Nephron progenitor cell (in vitro differentiated cells): ENCODE results near the gene GPLD1.
"Not testable (repeated sequence)": the region's sequence is repeated elsewhere in the genome, so short reads cannot be mapped to it uniquely, and the experiment has no call there.

Experiments used
- DNase-seq: peaks from one replicate; pipeline ENCODE4 v3.0.0; 2021
- H3K27ac Mint-ChIP-seq: 2 replicates; pipeline ENCODE4 v1.8.0; 2021; ENCODE audit warnings: mild to moderate bottlenecking, moderate library complexity, mixed read lengths
- H3K27me3 Mint-ChIP-seq: 2 replicates; pipeline ENCODE4 v1.8.0; 2021; ENCODE audit warnings: mild to moderate bottlenecking, low read depth, mixed read lengths; ENCODE audit not compliant: poor library complexity
- H3K36me3 Mint-ChIP-seq: 2 replicates; pipeline ENCODE4 v1.8.0; 2021; ENCODE audit warnings: low read depth, mixed read lengths
- H3K4me1 Mint-ChIP-seq: 2 replicates; pipeline ENCODE4 v1.8.0; 2021; ENCODE audit warnings: mixed read lengths
- H3K4me3 Mint-ChIP-seq: 2 replicates; pipeline ENCODE4 v1.8.0; 2021; ENCODE audit warnings: mild to moderate bottlenecking, moderate library complexity, mixed read lengths
- H3K9me3 Mint-ChIP-seq: 2 replicates; pipeline ENCODE4 v1.8.0; 2021; ENCODE audit warnings: mild to moderate bottlenecking, moderate library complexity, mixed read lengths
- CTCF ChIP-seq: fragments of 200-600 bp; sonication (generic); IDR thresholded peaks from 2 replicates; pipeline ENCODE4 v1.5.0; 2021; ENCODE audit warnings: antibody characterized with exemption

GPLD1 gene

GRCh38 chr6:24385536-24386269 lies 103.7 kb downstream of the GPLD1 start:
- H3K36me3 Mint-ChIP-seq, result no peaks in the 10 kb centered on the region
- TF ChIP-seq CTCF, result no peak
- peaks cover 12% of the 10 kb centered on the region for H3K4me1 Mint-ChIP-seq
- H3K9me3 Mint-ChIP-seq, result peaks cover 7% of the 10 kb centered on the region
- H3K4me3 Mint-ChIP-seq, result no peak overlapping the region
- no peaks in the 10 kb centered on the region for H3K27me3 Mint-ChIP-seq
- peak overlapping the region; percentile 43 for H3K27ac Mint-ChIP-seq
- DNase-seq, result no peak

- not testable (repeated sequence) for DNase-seq, H3K27me3 Mint-ChIP-seq, H3K4me3 Mint-ChIP-seq, H3K9me3 Mint-ChIP-seq, H3K36me3 Mint-ChIP-seq
- H3K27ac Mint-ChIP-seq, result peak overlapping the region; percentile 1
- peaks cover 12% of the 10 kb centered on the region for H3K4me1 Mint-ChIP-seq
These were observed 104.8 kb downstream of the GPLD1 start for GRCh38 chr6:24384369-24385130.

- not testable (repeated sequence) for DNase-seq, H3K4me3 Mint-ChIP-seq, H3K36me3 Mint-ChIP-seq, H3K27me3 Mint-ChIP-seq, H3K27ac Mint-ChIP-seq
- peaks cover 12% of the 10 kb centered on the region for H3K4me1 Mint-ChIP-seq
- H3K9me3 Mint-ChIP-seq, result peaks cover 14% of the 10 kb centered on the region
These were observed 106.4 kb downstream of the GPLD1 start for GRCh38 chr6:24382891-24383494.

GRCh38 chr6:24382220-24382540 lies 107.2 kb downstream of the GPLD1 start:
- peaks cover 13% of the 10 kb centered on the region for H3K4me1 Mint-ChIP-seq
- no peak overlapping the region for H3K4me3 Mint-ChIP-seq
- no peak for TF ChIP-seq CTCF
- DNase-seq, result no peak
- H3K27ac Mint-ChIP-seq, result no peak overlapping the region
- H3K27me3 Mint-ChIP-seq, result no peaks in the 10 kb centered on the region
- H3K36me3 Mint-ChIP-seq, result no peaks in the 10 kb centered on the region
- peaks cover 14% of the 10 kb centered on the region for H3K9me3 Mint-ChIP-seq

- Mint-ChIP-seq H3K9me3 (peaks cover 14% of the 10 kb centered on the region), H3K36me3 (no peaks in the 10 kb centered on the region), H3K4me3 (no peak overlapping the region), H3K27me3 (no peaks in the 10 kb centered on the region), H3K27ac (no peak overlapping the region), H3K4me1 (peaks cover 18% of the 10 kb centered on the region)
- DNase-seq, result no peak
- TF ChIP-seq CTCF, result no peak
These were observed 107.7 kb downstream of the GPLD1 start for GRCh38 chr6:24381476-24382219.

GRCh38 chr6:24378473-24379097 lies 110.8 kb downstream of the GPLD1 start:
- Mint-ChIP-seq H3K27ac (no peak overlapping the region), H3K4me3 (no peak overlapping the region), H3K27me3 (no peaks in the 10 kb centered on the region)

More at GRCh38 chr6:24378473-24379097, 110.8 kb downstream of the GPLD1 start:
- Mint-ChIP-seq H3K9me3 (peaks cover 8% of the 10 kb centered on the region), H3K36me3 (no peaks in the 10 kb centered on the region), H3K4me1 (peaks cover 18% of the 10 kb centered on the region)
- TF ChIP-seq CTCF, result no peak
- DNase-seq, result no peak
